A549 (cell line): ENCODE data around the gene NIT2. TPM values are rescaled to one million over a fixed set of nuclear protein-coding genes. Genes with fewer than 3 reads are reported as not detected.

Experiments used
- ATAC-seq, 2 experiments: fragments of 200-7000 bp in 1 of 2; fragments of >200 bp in 1 of 2; cut with Nextera tagmentation in 1 of 2; cut with Tn5 transposase in 1 of 2; 3 replicates each; pipeline versions ENCODE4 v1.8.0 to v1.9.1; 2018 to 2020; ENCODE audit warnings: mild to moderate bottlenecking in 1 of 2, moderate library complexity in 1 of 2
- CTCF ChIA-PET: fragments of 300-600 bp; sonication (Branson Sonifier 250); formaldehyde crosslinking; extraction: SDS; loops from one replicate; lab custom pipeline; 2021; ENCODE audit warnings: antibody characterized with exemption, inconsistent platforms; lab: Yijun Ruan, JAX
- POLR2A ChIA-PET: fragments of 350-600 bp; formaldehyde crosslinking; extraction: SDS; loops from one replicate; lab custom pipeline; 2021; ENCODE audit warnings: antibody characterized with exemption, inconsistent platforms; lab: Yijun Ruan, JAX
- DNase-seq, 2 experiments: peaks; one replicate each; pipeline versions ENCODE4 v3.0.0 to v3.0.0-alpha.2; 2011 to 2016; ENCODE audit warnings: low read depth in 1 of 2, low spot score in 1 of 2
- FAIRE-seq: peaks from 2 replicates; lab custom pipeline; 2011; peaks lifted over from hg19 to GRCh38; lab: Jason Lieb, UNC
- H3K27ac ChIP-seq, 2 experiments: fragments of >200 bp; sonication (Bioruptor Twin); formaldehyde crosslinking; 3 replicates each; pipeline ENCODE4 v1.5.1; 2016 to 2017
- H3K4me1 ChIP-seq: fragments of >200 bp; sonication (Bioruptor Twin); formaldehyde crosslinking; 3 replicates; pipeline ENCODE4 v1.6.1; 2016
- H3K4me2 ChIP-seq: fragments of >200 bp; sonication (Bioruptor Twin); formaldehyde crosslinking; 3 replicates; pipeline ENCODE4 v1.6.1; 2016
- H3K4me3 ChIP-seq: fragments of >200 bp; sonication (Bioruptor Twin); formaldehyde crosslinking; 3 replicates; pipeline ENCODE4 v1.5.1; 2016
- H3K9me3 ChIP-seq: fragments of >200 bp; sonication (Bioruptor Twin); formaldehyde crosslinking; 3 replicates; pipeline ENCODE4 v1.6.1; 2016
- BCL3 ChIP-seq: fragments of >200 bp; sonication (Bioruptor Twin); formaldehyde crosslinking; IDR thresholded peaks from 3 replicates; pipeline ENCODE4 v1.6.1; 2016
- CBX2 ChIP-seq: fragments of 200-600 bp; sonication (generic); IDR thresholded peaks from 2 replicates; pipeline ENCODE4 v1.6.1; 2016; ENCODE audit warnings: low read depth, mild to moderate bottlenecking, borderline replicate concordance
- CBX8 ChIP-seq: fragments of 200-600 bp; sonication (generic); IDR thresholded peaks from 2 replicates; pipeline ENCODE4 v1.6.1; 2016
- CEBPB ChIP-seq, 2 experiments: fragments of >200 bp in 1 of 2; sonication (Bioruptor Twin) in 1 of 2; formaldehyde crosslinking in 1 of 2; IDR thresholded peaks; 2 replicates each; pipeline ENCODE4 v1.6.1; 2012 to 2016
- CTCF ChIP-seq: fragments of >200 bp; sonication (Bioruptor Twin); formaldehyde crosslinking; IDR thresholded peaks from 3 replicates; pipeline ENCODE4 v1.5.1; 2016
- E2F6 ChIP-seq: IDR thresholded peaks from 2 replicates; pipeline ENCODE4 v1.6.1; 2012; ENCODE audit warnings: low read depth, borderline replicate concordance
- EHMT2 ChIP-seq: fragments of 200-600 bp; sonication (generic); IDR thresholded peaks from 2 replicates; pipeline ENCODE4 v1.6.1; 2016; ENCODE audit warnings: antibody characterized with exemption, low read depth, mild to moderate bottlenecking, moderate library complexity
- ESRRA ChIP-seq: fragments of 150-350 bp; IDR thresholded peaks from 2 replicates; pipeline ENCODE4 v1.6.1; 2014; ENCODE audit warnings: mild to moderate bottlenecking, low read length, borderline replicate concordance
- FOSB ChIP-seq: fragments of 250-450 bp; sonication (Bioruptor Pico); IDR thresholded peaks from 2 replicates; pipeline ENCODE4 v1.5.0; 2020; ENCODE audit warnings: mild to moderate bottlenecking, moderate library complexity
- FOXS1 ChIP-seq: fragments of 250-450 bp; sonication (Bioruptor Pico); IDR thresholded peaks from 2 replicates; pipeline ENCODE4 v1.5.0; 2020; ENCODE audit warnings: mild to moderate bottlenecking, moderate library complexity
- GATA3 ChIP-seq: IDR thresholded peaks from 2 replicates; pipeline ENCODE4 v1.6.1; 2012; ENCODE audit warnings: borderline replicate concordance
- HES2 ChIP-seq: fragments of >200 bp; sonication (Bioruptor Twin); formaldehyde crosslinking; IDR thresholded peaks from 2 replicates; pipeline ENCODE4 v1.6.1; 2016
- HEYL ChIP-seq: fragments of 250-450 bp; sonication (Bioruptor Pico); IDR thresholded peaks from 2 replicates; pipeline ENCODE4 v1.8.0; 2021; ENCODE audit warnings: mild to moderate bottlenecking, moderate library complexity
- HOXB13 ChIP-seq: fragments of 250-450 bp; sonication (Bioruptor Pico); IDR thresholded peaks from 2 replicates; pipeline ENCODE4 v1.5.0; 2020; ENCODE audit warnings: low read depth, mild to moderate bottlenecking, moderate library complexity
- HOXB5 ChIP-seq: fragments of 250-450 bp; sonication (Bioruptor Pico); IDR thresholded peaks from 2 replicates; pipeline ENCODE4 v1.5.0; 2020; ENCODE audit warnings: mild to moderate bottlenecking, moderate library complexity
- KDM1A ChIP-seq: fragments of 200-600 bp; sonication (generic); IDR thresholded peaks from 2 replicates; pipeline ENCODE4 v1.6.1; 2016; ENCODE audit warnings: low read depth, mild to moderate bottlenecking
- MAFK ChIP-seq: fragments of 450-650 bp; IDR thresholded peaks from 2 replicates; pipeline ENCODE4 v1.6.1; 2014; ENCODE audit not compliant: partially characterized antibody
- MYC ChIP-seq: IDR thresholded peaks from 2 replicates; pipeline ENCODE4 v1.6.1; 2012; ENCODE audit warnings: mild to moderate bottlenecking, inconsistent platforms, low read length, improper control_type of control experiment, borderline replicate concordance
- NPAS2 ChIP-seq: fragments of 250-450 bp; sonication (Bioruptor Pico); IDR thresholded peaks from 2 replicates; pipeline ENCODE4 v1.8.0; 2022; ENCODE audit warnings: mild to moderate bottlenecking, moderate library complexity, borderline replicate concordance
- PHF8 ChIP-seq: fragments of 200-600 bp; sonication (generic); IDR thresholded peaks from 2 replicates; pipeline ENCODE4 v1.6.1; 2016; ENCODE audit warnings: low read depth, mild to moderate bottlenecking, antibody characterized with exemption, moderate library complexity, borderline replicate concordance
- POLR2AphosphoS2 ChIP-seq: conservative IDR thresholded peaks from 2 replicates; pipeline ENCODE4 v1.6.1; 2012; ENCODE audit warnings: low read length, improper control_type of control experiment, inconsistent platforms
- RCOR1 ChIP-seq: fragments of 150-350 bp; IDR thresholded peaks from 2 replicates; pipeline ENCODE4 v1.6.1; 2014; ENCODE audit warnings: antibody characterized with exemption, low read length, low read depth
- SREBF2 ChIP-seq: fragments of 450-650 bp; IDR thresholded peaks from 2 replicates; pipeline ENCODE4 v1.6.1; 2014; ENCODE audit warnings: mild to moderate bottlenecking, moderate library complexity
- TFCP2L1 ChIP-seq: fragments of 250-450 bp; sonication (Bioruptor Pico); IDR thresholded peaks from 2 replicates; pipeline ENCODE4 v1.5.0; 2021; ENCODE audit warnings: mild to moderate bottlenecking
- ZFP36 ChIP-seq: fragments of 450-650 bp; IDR thresholded peaks from 2 replicates; pipeline ENCODE4 v1.6.1; 2014; ENCODE audit warnings: borderline replicate concordance; ENCODE audit not compliant: partially characterized antibody
- WGBS: methylation state at CpG from one replicate; pipeline ENCODE4 v1.1.6; 2017; ENCODE audit errors: missing lambda C conversion rate; 5-methylcytosine and 5-hydroxymethylcytosine counted together
- polyA plus RNA-seq, 4 experiments: library from polyadenylated mRNA; depleted of rRNA in 3 of 4; stranded (reverse); fragments of >200 nt; fragmentation: RNase III in 1 of 4; extraction: RNeasy Plus Mini Kit Qiagen cat#74134 plus additional on column Dnase treatment in 1 of 4; gene quantifications; 2 replicates in 3 of 4; 3 replicates in 1 of 4; pipeline ENCODE4 v1.2.3, GENCODE V29; 2011 to 2017

The NIT2 gene
- polyA plus RNA-seq, 2 of the 4 experiments (the other 2 are of a cell fraction), result 75.0 to 140 TPM

GRCh38 chr3:100331660-100332059 lies 2.9 kb upstream of the NIT2 start:
- TF ChIP-seq GATA3 (no peak), HES2 (no peak), ZFP36 (no peak), TFCP2L1 (CRISPR knock-in tag) (no peak), MAFK (no peak), CBX8 (no peak), EHMT2 (no peak), FOXS1 (CRISPR knock-in tag) (no peak), CEBPB (IDR thresholded peaks at IDR 0.05) (no peak), KDM1A (no peak), HEYL (no peak), HOXB13 (no peak)
- TF ChIP-seq, all 56 proteins: peak for 0
- ChIA-PET POLR2A (no interaction called here), CTCF (interaction anchor here (0.6 to 5.9 kb wide), 5 partner anchors 15 to 631 kb away, joined by 3 to 34 read pairs (median 3); no protein-coding TSS in a partner anchor)
- Histone ChIP-seq H3K9me3 (no peaks in the 10 kb centered on the region), H3K27ac (no peak overlapping the region), H3K4me1 (peaks cover 12% of the 10 kb centered on the region), H3K4me2 (no peak overlapping the region), H3K4me3 (no peak overlapping the region)
- no peak for ATAC-seq
- DNase-seq, result no peak
- 86% methylated on average over 4 of the region's 4 CpGs for WGBS
- FAIRE-seq, result no peak

- POLR2A ChIA-PET, result interaction anchor here (0.5 to 0.6 kb wide), 2 partner anchors 72 to 501 kb away, joined by 3 read pairs; partner anchors contain the start of gene TBC1D23
- no peaks in the 10 kb centered on the region for H3K9me3 ChIP-seq
- DNase-seq (no peak), ATAC-seq (no peak)
- H3K4me1 ChIP-seq, result peaks cover 12% of the 10 kb centered on the region
- no peak overlapping the region for H3K4me2 ChIP-seq
- no peak overlapping the region for H3K4me3 ChIP-seq
- CTCF ChIA-PET, result interaction anchor here (0.6 to 5.9 kb wide), 3 partner anchors 17 to 501 kb away, joined by 3 to 34 read pairs (median 3); no protein-coding TSS in a partner anchor
- TF ChIP-seq SREBF2 (no peak), POLR2AphosphoS2 (no peak), GATA3 (no peak), NPAS2 (no peak), PHF8 (no peak), CBX2 (no peak), TFCP2L1 (CRISPR knock-in tag) (no peak), E2F6 (no peak), MYC (no peak), CTCF (no peak), FOSB (CRISPR knock-in tag) (no peak), BCL3 (no peak), RCOR1 (no peak), HOXB5 (no peak), ESRRA (no peak)
- TF ChIP-seq, all 56 proteins: peak for 0
- no peak overlapping the region for H3K27ac ChIP-seq
- FAIRE-seq, result no peak
Observed at GRCh38 chr3:100333051-100333450, 1.5 kb upstream of the NIT2 start.
